HG03025 (cell line): Measurements from ENCODE around the gene GRID2IP.

ENCODE experiments used
- ATAC-seq: cut with Tn5 transposase; IDR thresholded peaks from one replicate; pipeline ENCODE4 v1.9.1; 2021; ENCODE audit warnings: mild to moderate bottlenecking, moderate library complexity; ENCODE audit not compliant: unreplicated experiment, low FRiP score

Gene GRID2IP

GRCh38 chr7:6528401-6529130, 22.7 kb downstream of the GRID2IP start:
- ATAC-seq, result no peak

DNA sequence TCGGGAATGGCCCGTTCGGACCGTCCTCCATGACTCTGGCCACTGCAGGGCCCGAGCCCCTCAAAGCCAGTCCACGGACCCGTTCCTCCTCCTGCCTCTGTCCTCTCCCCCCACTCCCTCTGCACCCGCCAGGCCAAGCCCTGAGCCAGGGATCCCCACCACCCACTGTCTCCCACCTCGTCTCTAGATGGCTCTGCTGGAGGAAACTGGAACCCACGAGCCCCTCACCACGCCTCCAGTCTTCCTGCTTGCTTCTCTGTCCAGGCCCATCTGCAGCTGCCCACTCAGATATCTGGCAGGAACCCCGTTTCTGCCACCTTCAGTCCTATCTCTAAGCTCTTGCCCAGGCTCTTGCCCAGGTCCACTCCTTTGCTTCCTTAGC, 24.3 kb downstream of the GRID2IP start:
- ATAC-seq, result no peak

GRCh38 chr7:6520163-6520981, 30.9 kb downstream of the GRID2IP start:
- no peak for ATAC-seq

- ATAC-seq, result no peak
Observed at GRCh38 chr7:6516387-6516983, 34.8 kb downstream of the GRID2IP start.

- ATAC-seq, result no peak
Observed at GRCh38 chr7:6513541-6513940, 37.7 kb downstream of the GRID2IP start.

DNA sequence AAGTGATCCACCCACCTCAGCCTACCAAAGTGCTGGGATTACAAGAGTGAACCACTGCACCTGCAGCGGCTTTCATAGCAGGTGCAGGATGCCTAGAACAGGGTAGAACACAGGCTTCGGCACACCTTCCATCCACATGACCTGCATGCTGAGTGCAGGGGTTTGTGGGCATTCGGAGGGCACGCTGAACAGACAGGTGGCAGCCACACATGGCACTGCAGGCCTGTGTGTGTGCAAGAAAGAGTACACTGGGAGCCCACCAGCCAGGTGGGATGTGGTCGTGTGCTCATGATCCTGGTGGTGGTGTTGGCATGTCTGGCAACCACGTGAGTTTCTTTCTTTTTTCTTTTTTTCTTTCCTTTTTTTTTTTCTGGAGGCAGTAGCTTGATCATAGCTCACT, 38.4 kb downstream of the GRID2IP start:
- no peak for ATAC-seq

DNA sequence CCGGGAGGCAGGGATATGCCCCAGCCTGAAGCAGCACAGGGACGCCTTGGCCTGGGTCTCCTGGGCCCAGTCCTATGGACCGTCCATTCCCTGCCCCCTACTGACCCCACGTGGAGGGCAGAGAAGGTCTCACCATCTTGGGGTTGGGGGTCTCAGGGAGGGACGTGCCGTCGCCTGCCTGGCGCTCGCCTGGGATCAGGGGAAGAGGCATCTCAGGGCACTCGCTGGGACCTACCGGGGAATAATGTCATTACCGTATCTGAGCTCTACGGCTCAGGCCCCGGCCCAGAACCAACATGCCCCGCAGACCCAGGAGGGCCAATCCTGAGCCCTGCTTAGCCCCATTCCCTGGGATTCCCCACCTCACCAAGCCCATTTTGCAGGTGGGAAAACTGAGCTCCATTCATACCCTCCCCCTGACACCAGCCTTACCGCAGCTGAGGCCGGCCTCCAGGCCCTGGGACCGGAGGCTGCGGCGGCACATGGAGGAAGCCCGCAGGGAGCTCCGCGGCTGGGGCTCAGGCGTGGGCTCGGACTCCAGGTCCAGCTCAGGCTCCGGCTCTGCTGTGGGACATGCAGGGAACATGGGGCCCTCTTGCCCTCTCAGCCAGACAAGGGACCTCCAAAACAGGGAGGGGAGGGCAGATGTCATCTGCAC, 40.7 kb downstream of the GRID2IP start:
- ATAC-seq, result no peak

GRCh38 chr7:6508950-6509349, 42.3 kb downstream of the GRID2IP start:
- no peak for ATAC-seq

GRCh38 chr7:6508539-6508938, 42.7 kb downstream of the GRID2IP start:
- ATAC-seq, result no peak

DNA sequence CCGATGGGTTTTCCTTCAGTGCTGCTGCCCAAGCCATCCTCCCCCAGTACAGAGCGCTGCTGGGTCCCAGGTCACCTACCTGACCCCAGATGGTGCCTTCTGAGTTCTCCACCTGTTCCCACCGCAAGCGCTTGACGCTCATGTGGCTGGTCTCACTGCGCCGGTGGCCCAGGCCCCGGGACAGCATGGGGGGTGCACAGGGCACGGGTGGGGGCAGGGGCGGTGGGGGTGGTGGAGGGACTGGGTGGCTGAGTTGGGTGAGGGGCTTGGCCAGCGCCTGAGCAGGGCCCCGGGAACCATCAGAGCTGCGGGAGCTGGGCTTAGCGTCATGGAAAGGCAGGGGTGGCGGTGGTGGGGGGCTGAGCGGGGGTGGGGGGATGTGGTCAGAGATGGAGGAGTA, 43.4 kb downstream of the GRID2IP start:
- ATAC-seq, result no peak

- ATAC-seq, result no peak
Observed at GRCh38 chr7:6505685-6506559, 45.3 kb downstream of the GRID2IP start.

DNA sequence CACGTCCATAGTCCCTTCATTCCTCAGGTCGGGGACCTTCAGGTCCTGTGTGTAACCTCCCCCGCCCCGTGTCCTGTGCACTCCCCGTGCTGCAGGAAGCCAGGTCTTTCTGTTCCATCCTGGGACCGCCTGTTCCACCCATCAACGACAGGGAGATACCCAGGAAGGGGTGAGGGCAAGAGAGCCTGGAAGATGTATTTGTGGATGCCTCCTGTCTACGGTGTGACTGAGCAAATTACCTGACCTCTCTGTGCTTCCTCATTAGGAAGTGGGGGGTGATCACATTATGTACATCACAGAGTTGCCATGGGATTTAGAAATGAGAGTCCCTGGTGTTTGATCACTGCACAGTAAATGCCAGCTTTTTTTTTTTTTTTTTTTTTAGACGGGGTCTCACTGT, 46.3 kb downstream of the GRID2IP start:
- no peak for ATAC-seq

DNA sequence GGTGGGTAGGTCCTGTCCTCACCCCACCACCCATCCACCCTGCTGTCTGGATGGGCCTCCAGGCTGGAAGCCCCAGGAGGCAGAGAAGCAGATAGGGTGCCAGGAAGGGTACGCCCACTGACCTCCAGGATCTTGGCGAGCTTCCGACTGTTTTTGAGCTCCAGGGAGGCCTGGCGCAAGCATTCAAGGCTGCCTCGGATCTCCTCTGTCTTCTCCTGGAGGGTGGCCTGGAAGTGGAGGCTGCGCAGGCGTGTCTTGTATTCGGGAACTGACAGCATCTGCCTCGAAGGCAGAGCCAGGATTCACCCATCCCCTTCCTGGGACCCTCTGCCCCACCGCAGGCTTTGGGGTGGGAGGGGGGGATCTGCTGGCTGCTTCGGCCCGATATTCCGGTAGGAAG, 48.4 kb downstream of the GRID2IP start:
- no peak for ATAC-seq

DNA sequence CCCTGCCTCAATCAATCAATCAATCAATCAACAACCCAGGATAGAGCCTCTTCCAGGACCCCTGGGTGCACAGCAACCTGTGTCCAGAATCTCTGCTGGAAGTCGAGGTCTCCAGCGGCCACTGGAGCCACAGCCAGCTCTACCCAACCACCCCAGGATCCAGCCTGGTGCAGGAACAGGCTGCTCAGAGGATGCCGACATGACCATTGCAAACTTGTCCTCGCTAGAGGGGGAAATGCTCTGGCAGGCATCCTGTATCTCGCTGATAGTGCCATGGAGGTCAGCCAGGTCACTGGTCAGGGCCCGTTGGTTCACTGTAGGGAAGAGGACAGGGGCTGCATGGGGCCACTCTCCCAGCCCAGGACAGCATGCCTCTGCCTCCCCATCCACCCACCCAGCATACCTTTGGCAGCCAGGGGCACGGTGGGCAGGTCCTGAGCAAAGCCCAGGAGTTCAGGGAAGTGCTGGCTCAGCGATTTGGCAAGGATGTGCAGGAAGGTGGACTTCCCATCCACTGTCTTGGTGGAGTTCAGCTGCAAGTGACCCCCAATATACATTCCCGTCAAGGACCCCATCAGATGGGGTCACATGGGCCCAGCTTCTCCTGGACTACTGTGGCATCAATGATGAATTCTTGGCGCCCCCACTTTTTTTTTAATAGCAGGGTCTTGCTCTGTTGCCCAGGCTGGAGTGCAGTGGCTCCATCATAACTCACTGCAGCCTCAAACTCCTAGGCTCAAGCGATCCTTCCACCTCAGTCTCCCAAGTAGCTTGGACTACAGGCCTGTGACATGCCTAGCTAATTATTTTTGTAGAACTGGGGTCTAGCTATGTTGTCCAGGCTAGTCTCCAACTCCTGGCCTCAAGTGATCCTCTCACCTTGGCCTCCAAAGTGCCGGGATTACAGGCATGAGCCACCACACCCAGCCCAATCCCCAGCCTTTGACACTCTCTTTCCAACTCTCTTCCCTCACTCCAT, 49.4 kb downstream of the GRID2IP start:
- ATAC-seq, result no peak

GRCh38 chr7:6500691-6501090, 50.6 kb downstream of the GRID2IP start:
- ATAC-seq, result no peak

DNA sequence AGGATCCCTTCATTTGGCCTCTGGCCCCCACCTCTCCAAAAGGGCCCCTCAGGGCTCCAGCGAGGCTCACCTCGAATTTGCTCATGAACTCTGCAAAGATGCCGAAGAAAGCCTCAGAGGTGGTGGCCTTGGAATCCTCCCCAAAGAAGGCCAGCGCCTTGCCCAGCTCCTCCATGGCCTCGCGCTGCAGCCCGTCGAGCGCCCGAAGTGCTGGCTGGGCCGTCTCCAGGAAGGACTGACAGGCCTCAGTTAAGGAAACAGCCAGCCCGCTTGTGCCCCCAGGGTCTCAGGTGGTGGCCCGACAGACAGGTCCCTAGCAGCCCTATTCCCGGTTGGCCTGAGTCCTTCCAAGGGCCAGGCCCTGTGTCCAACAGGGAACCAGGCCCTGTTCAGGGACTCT, 53.3 kb downstream of the GRID2IP start:
- no peak for ATAC-seq

DNA sequence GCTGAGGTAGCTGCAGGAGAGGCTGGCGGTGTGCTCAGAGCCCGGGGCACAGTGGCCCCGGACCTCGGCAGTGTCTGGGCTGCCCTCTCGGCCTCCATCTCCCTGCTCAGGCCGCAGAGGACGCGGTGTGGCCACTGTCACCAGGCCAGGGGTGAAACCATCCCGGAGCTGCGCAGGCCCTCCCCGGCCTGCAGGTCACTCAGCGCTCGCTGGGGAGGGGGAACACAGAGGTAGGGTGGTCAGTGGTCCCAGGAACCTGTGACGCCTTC, 53.7 kb downstream of the GRID2IP start:
- ATAC-seq, result no peak

- ATAC-seq, result no peak
Observed at GRCh38 chr7:6496842-6497636, 54.2 kb downstream of the GRID2IP start.
